Ishikawa (cell line): Measurements from ENCODE around the gene MLLT1.

ENCODE experiments used
- CEBPB ChIP-seq: IDR thresholded peaks from 2 replicates; pipeline ENCODE4 v1.6.1; 2012
- CREB1 ChIP-seq: IDR thresholded peaks from 2 replicates; pipeline ENCODE4 v1.6.1; 2012; ENCODE audit warnings: low read depth
- EGR1 ChIP-seq: IDR thresholded peaks from 2 replicates; pipeline ENCODE4 v1.6.1; 2012
- EP300 ChIP-seq: IDR thresholded peaks from 2 replicates; pipeline ENCODE4 v1.6.1; 2012; ENCODE audit warnings: borderline replicate concordance
- FOXM1 ChIP-seq: IDR thresholded peaks from 2 replicates; pipeline ENCODE4 v1.6.1; 2012; ENCODE audit warnings: low read depth, borderline replicate concordance
- RAD21 ChIP-seq: IDR thresholded peaks from 2 replicates; pipeline ENCODE4 v1.6.1; 2012; ENCODE audit warnings: low read depth
- TAF1 ChIP-seq: IDR thresholded peaks from 2 replicates; pipeline ENCODE4 v1.6.1; 2012; ENCODE audit warnings: low read depth, mild to moderate bottlenecking
- TCF12 ChIP-seq: IDR thresholded peaks from 2 replicates; pipeline ENCODE4 v1.6.1; 2012; ENCODE audit warnings: low read depth
- TEAD4 ChIP-seq: IDR thresholded peaks from 2 replicates; pipeline ENCODE4 v1.6.1; 2012
- YY1 ChIP-seq: IDR thresholded peaks from 2 replicates; pipeline ENCODE4 v1.6.1; 2012; ENCODE audit warnings: low read depth
- ZBTB7A ChIP-seq: IDR thresholded peaks from 2 replicates; pipeline ENCODE4 v1.6.1; 2012; ENCODE audit warnings: low read depth
- TF ChIP-seq, protein P1 (sequence below): IDR thresholded peaks from 2 replicates; pipeline ENCODE4 v1.6.1; 2012; ENCODE audit warnings: low read depth, mild to moderate bottlenecking
- TF ChIP-seq, protein P2 (sequence below): IDR thresholded peaks from 2 replicates; pipeline ENCODE4 v1.6.1; 2012
- TF ChIP-seq, protein P3 (sequence below): IDR thresholded peaks from 2 replicates; pipeline ENCODE4 v1.6.1; 2012

MLLT1 gene

DNA sequence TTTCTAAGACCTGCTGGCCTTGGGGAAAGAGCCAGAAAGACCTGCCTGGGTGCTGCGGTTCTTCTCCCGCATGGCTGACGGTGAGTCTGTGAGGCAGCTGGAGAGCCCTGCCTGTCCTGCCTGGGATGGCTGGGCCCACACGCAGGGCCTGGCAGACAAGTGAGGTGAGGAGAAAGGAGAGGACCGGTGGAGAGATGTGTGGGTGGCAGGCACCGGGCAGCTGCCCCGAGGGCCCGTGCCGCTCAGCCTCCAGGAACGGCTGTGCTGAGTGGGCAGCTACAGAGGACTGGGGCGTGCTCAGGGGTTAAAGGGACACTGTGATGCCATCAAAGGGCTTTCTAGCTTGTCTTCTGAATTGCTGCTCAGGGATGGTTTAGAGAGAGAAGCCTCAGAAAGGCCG, 53.8 kb downstream of the MLLT1 start:
- TF ChIP-seq TEAD4, result no peak

DNA sequence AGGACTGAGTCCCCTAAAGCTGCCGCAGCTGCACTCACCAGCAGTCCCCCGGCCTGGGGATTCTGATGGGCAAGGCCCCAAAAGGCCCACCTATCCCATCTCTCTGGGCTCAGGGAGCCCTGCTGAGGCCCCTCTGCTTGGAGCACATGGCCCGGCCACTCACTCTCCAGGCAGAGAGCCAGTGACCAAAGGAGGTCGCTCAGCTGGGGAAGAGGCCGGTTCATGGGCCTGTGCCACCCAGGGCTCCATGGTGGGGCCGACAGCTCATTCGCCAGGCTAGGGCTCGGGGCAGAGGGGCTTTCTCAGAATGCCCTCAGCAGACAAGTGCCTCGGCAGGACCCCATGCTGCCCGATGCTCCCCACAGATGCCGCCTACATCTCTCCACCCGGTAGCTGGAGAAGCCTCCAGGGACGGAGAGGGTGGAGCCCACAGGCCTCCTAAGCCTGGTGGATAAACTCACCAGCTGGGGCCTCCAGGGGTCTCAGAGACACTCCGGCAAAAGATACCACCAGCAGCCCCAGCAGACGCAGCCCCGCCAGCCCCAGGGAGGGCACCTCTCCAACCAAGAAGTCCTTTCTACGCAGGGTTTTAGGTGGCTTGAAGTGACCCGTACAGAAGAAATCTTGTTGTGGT, 54.4 kb downstream of the MLLT1 start:
- no peak for TF ChIP-seq CEBPB
- TF ChIP-seq CREB1, result no peak
- TF ChIP-seq FOXM1, result no peak

DNA sequence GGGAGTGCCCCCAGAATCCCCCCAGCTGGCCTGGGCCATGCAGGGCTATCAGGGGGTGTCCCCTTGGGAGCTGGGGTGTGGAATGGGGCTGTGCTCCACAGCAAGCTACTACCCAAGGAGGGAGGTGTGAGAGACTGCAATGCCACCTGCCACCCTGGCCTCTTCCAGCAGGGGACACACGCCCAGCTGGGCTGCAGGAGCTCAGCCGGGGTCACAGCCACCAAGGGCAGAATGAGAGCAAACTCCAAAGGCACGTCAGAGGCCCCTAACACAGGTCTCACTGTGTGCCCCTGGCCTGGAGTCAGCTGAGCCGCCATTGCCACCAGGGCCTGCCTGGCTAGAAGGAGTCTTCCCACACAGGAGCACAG, 55.5 kb downstream of the MLLT1 start:
- TF ChIP-seq CEBPB, result no peak
- TF ChIP-seq YY1, result no peak
- no peak for TF ChIP-seq EP300
- no peak for TF ChIP-seq EGR1
- TF ChIP-seq ZBTB7A, result no peak
- TF ChIP-seq RAD21, result no peak
- TF ChIP-seq, protein P1, sequence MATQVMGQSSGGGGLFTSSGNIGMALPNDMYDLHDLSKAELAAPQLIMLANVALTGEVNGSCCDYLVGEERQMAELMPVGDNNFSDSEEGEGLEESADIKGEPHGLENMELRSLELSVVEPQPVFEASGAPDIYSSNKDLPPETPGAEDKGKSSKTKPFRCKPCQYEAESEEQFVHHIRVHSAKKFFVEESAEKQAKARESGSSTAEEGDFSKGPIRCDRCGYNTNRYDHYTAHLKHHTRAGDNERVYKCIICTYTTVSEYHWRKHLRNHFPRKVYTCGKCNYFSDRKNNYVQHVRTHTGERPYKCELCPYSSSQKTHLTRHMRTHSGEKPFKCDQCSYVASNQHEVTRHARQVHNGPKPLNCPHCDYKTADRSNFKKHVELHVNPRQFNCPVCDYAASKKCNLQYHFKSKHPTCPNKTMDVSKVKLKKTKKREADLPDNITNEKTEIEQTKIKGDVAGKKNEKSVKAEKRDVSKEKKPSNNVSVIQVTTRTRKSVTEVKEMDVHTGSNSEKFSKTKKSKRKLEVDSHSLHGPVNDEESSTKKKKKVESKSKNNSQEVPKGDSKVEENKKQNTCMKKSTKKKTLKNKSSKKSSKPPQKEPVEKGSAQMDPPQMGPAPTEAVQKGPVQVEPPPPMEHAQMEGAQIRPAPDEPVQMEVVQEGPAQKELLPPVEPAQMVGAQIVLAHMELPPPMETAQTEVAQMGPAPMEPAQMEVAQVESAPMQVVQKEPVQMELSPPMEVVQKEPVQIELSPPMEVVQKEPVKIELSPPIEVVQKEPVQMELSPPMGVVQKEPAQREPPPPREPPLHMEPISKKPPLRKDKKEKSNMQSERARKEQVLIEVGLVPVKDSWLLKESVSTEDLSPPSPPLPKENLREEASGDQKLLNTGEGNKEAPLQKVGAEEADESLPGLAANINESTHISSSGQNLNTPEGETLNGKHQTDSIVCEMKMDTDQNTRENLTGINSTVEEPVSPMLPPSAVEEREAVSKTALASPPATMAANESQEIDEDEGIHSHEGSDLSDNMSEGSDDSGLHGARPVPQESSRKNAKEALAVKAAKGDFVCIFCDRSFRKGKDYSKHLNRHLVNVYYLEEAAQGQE, result no peak
- no peak for TF ChIP-seq FOXM1
- TF ChIP-seq, protein P2, sequence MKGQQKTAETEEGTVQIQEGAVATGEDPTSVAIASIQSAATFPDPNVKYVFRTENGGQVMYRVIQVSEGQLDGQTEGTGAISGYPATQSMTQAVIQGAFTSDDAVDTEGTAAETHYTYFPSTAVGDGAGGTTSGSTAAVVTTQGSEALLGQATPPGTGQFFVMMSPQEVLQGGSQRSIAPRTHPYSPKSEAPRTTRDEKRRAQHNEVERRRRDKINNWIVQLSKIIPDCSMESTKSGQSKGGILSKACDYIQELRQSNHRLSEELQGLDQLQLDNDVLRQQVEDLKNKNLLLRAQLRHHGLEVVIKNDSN, result no peak
- TF ChIP-seq TEAD4, result no peak

DNA sequence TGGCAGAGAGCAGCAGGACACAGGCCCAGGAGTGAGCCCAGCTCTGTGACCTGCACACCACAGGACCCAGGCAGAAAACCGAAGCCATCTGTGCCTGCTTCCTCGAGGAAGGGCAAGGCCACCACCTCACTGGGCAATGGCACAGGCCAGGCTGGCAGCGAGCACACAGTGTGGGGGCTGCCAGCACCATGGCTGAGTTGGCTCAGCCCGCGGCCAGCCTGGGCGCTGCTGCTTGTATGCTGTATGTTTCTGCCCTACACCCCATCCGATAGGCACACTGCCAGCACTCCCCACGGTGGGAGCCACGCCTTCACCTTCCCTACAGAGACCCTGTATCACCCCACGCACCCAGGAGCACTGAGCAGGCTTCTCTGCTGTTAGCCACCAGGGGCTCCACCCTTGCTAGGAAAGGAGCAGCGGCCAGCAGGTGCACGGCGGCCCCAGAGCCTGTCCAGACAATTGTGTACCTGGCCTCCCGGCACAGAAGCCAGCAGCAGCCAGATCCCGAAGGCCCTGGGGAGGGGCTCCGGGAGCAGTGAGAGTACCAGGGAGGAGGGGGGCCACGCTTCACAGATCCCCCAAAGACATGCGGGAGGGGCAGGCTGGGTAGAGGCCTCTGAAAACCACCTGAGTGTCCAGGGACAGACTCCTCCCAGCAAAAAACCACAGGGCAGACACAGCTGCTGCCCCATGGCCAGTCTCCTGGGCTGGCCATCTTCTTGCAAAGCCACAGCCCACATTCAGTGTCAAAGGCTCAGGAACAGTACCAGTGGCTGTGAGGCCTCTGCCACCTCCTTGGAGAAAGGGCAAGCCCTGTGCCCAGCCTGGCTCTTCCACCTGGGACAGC, 56.1 kb downstream of the MLLT1 start:
- no peak for TF ChIP-seq ZBTB7A
- TF ChIP-seq TEAD4, result no peak
- no peak for TF ChIP-seq TAF1
- no peak for TF ChIP-seq RAD21
- TF ChIP-seq YY1, result no peak
- TF ChIP-seq, protein P2, result no peak
- TF ChIP-seq, protein P3, sequence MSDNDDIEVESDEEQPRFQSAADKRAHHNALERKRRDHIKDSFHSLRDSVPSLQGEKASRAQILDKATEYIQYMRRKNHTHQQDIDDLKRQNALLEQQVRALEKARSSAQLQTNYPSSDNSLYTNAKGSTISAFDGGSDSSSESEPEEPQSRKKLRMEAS, result no peak
- TF ChIP-seq, protein P1, result no peak
- TF ChIP-seq TCF12, result no peak

DNA sequence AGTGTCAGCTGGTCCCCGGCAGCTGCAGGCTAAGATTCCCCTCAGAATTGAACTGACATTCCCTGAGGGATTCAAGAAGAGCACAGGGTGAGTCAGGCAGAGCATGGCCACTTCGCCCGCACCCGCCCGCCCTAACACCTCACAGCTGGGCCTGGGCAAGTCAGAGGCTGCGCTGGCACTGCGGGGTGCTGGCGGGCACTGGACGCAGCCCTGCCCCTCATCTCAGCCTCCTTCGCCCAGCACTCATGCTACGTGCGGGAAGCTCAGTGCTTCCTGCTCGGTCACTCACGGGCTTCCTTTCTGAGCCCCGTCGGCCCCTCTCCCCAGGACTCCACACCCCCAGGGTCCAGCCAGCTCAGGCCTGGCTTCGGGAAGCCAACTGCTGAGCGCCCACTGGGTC, 56.9 kb downstream of the MLLT1 start:
- TF ChIP-seq YY1 (no peak), TAF1 (no peak), EGR1 (no peak), CREB1 (no peak), CEBPB (no peak)
- TF ChIP-seq, protein P1, result no peak
